Left lobe of liver (tissue), 2 donors: ENCODE data around the gene ERC1. TPM values are rescaled to one million over a fixed set of nuclear protein-coding genes. Genes with fewer than 3 reads are reported as not detected.
A peak's percentile ranks its signal among the peaks of the same experiment; 100 is the strongest.

Experiments used
- ATAC-seq: fragments of 200-7000 bp; cut with Tn5 transposase; one replicate; pipeline ENCODE4 v1.9.1; 2020; ENCODE audit warnings: mild to moderate bottlenecking, moderate library complexity
- DNase-seq: peaks from one replicate; pipeline ENCODE4 v3.0.0-alpha.2; 2020; ENCODE audit warnings: low spot score
- total RNA-seq: library from RNA; stranded (reverse); gene quantifications from one replicate; pipeline ENCODE4 v1.2.1, GENCODE V29; 2021
- donor health status: DM: no; HTN: no; CAD: no; lungs with moderate emphysema.
- donor health status: DM: no; HTN: yes; CAD: no.

The ERC1 gene
- total RNA-seq, 1 donor from 2014 or later = 27.8 TPM

- ATAC-seq (no peak), DNase-seq (no peak)
Observed at GRCh38 chr12:1422604-1423315, 431.7 kb downstream of the ERC1 start.

GRCh38 chr12:1424674-1425395 is 433.8 kb downstream of the ERC1 start:
- DNase-seq (no peak), ATAC-seq (no peak)

GRCh38 chr12:1425396-1425729 is 434.3 kb downstream of the ERC1 start:
- no peak for ATAC-seq

GRCh38 chr12:1428671-1429070 is 437.6 kb downstream of the ERC1 start:
- DNase-seq (no peak), ATAC-seq (no peak)

More at GRCh38 chr12:1425396-1425729, 434.3 kb downstream of the ERC1 start:
- DNase-seq = no peak

- DNase-seq (no peak), ATAC-seq (no peak)
Observed at GRCh38 chr12:1429980-1430379, 439.0 kb downstream of the ERC1 start.

GRCh38 chr12:1434296-1434955 is 443.4 kb downstream of the ERC1 start:
- DNase-seq (no peak), ATAC-seq (no peak)

- DNase-seq (no peak), ATAC-seq (no peak)
Observed at GRCh38 chr12:1435044-1435443, 444.0 kb downstream of the ERC1 start.

- ATAC-seq = peak; percentile 89
- DNase-seq = no peak
Observed at GRCh38 chr12:1435456-1435855, 444.4 kb downstream of the ERC1 start.

GRCh38 chr12:1436015-1436414 is 445.0 kb downstream of the ERC1 start:
- ATAC-seq (no peak), DNase-seq (no peak)

GRCh38 chr12:1436981-1437380 is 446.0 kb downstream of the ERC1 start:
- no peak for DNase-seq
- ATAC-seq = no peak

GRCh38 chr12:1439201-1439600 is 448.2 kb downstream of the ERC1 start:
- ATAC-seq (no peak), DNase-seq (no peak)

- DNase-seq (no peak), ATAC-seq (no peak)
Observed at GRCh38 chr12:1439687-1440086, 448.7 kb downstream of the ERC1 start.

GRCh38 chr12:1443421-1444141 is 452.6 kb downstream of the ERC1 start:
- DNase-seq (no peak), ATAC-seq (no peak)

GRCh38 chr12:1444142-1444516 is 453.1 kb downstream of the ERC1 start:
- DNase-seq (no peak), ATAC-seq (no peak)

GRCh38 chr12:1445807-1446206 is 454.8 kb downstream of the ERC1 start:
- DNase-seq (no peak), ATAC-seq (no peak)

- DNase-seq (no peak), ATAC-seq (no peak)
Observed at GRCh38 chr12:1448336-1448735, 457.3 kb downstream of the ERC1 start.

GRCh38 chr12:1453810-1454209 is 462.8 kb downstream of the ERC1 start:
- no peak for ATAC-seq
- DNase-seq = no peak

- ATAC-seq (no peak), DNase-seq (no peak)
Observed at GRCh38 chr12:1456885-1457284, 465.9 kb downstream of the ERC1 start.

- DNase-seq = no peak
- no peak for ATAC-seq
Observed at GRCh38 chr12:1457901-1458300, 466.9 kb downstream of the ERC1 start.

- DNase-seq = no peak
- ATAC-seq = no peak
Observed at GRCh38 chr12:1459339-1459738, 468.3 kb downstream of the ERC1 start.

- DNase-seq (no peak), ATAC-seq (peak; percentile 48)
Observed at GRCh38 chr12:1463073-1463905, 472.3 kb downstream of the ERC1 start.
